K562 (cell line): ENCODE results near the gene IRF3. TPM values are rescaled to one million over a fixed set of nuclear protein-coding genes. Genes with fewer than 3 reads are reported as not detected.
A peak's percentile ranks its signal among the peaks of the same experiment; 100 is the strongest.

Experiments used
- CBX2 ChIP-seq: fragments of 200-600 bp; sonication (generic); IDR thresholded peaks from one replicate; pipeline ENCODE4 v1.6.1; 2012; ENCODE audit warnings: mild to moderate bottlenecking, low read length, inconsistent platforms; ENCODE audit not compliant: insufficient read depth, poor library complexity, severe bottlenecking
- EP400 ChIP-seq: fragments of 450-650 bp; IDR thresholded peaks from 2 replicates; pipeline ENCODE4 v1.6.1; 2017; ENCODE audit warnings: antibody characterized with exemption, mild to moderate bottlenecking, moderate library complexity
- FOXK1 ChIP-seq: sonication (generic); formaldehyde crosslinking; IDR thresholded peaks from 2 replicates; pipeline ENCODE4 v1.8.0; 2022; ENCODE audit warnings: missing genetic modification reagents, mild to moderate bottlenecking, borderline replicate concordance
- FUS ChIP-seq: fragments of 200-400 bp; formaldehyde crosslinking; optimal IDR thresholded peaks from 2 replicates; pipeline ENCODE3; 2017; ENCODE audit warnings: low read depth, low read length
- MAZ ChIP-seq, 2 experiments: fragments of 450-650 bp in 1 of 2; sonication (generic) in 1 of 2; formaldehyde crosslinking; IDR thresholded peaks in 1 of 2; conservative IDR thresholded peaks in 1 of 2; 2 replicates each; pipeline versions ENCODE4 v1.4.0 to v1.5.0; 2020; ENCODE audit warnings: mild to moderate bottlenecking in 1 of 2, missing genetic modification reagents in 1 of 2
- MEIS2 ChIP-seq: fragments of 450-650 bp; IDR thresholded peaks from 2 replicates; pipeline ENCODE4 v1.6.1; 2014; ENCODE audit warnings: mild to moderate bottlenecking; ENCODE audit not compliant: partially characterized antibody
- NCOA1 ChIP-seq: fragments of 450-650 bp; IDR thresholded peaks from 2 replicates; pipeline ENCODE4 v1.6.1; 2016; ENCODE audit warnings: low read depth
- PHF21A ChIP-seq: fragments of 450-650 bp; IDR thresholded peaks from 2 replicates; pipeline ENCODE4 v1.6.1; 2017; ENCODE audit warnings: low read depth, borderline replicate concordance
- PRPF4 ChIP-seq: fragments of 200-400 bp; formaldehyde crosslinking; IDR thresholded peaks from one replicate; pipeline ENCODE4 v1.6.1; 2017; ENCODE audit warnings: low read length, low read depth, mild to moderate bottlenecking; ENCODE audit not compliant: insufficient read depth, poor library complexity, severe bottlenecking
- PTTG1 ChIP-seq: fragments of 450-650 bp; IDR thresholded peaks from 2 replicates; pipeline ENCODE4 v1.6.1; 2016; ENCODE audit warnings: low read depth, mild to moderate bottlenecking, missing genetic modification characterization, missing compliant biosample characterization
- RFX1 ChIP-seq: fragments of 450-650 bp; IDR thresholded peaks from 2 replicates; pipeline ENCODE4 v1.6.1; 2016; ENCODE audit warnings: mild to moderate bottlenecking, moderate library complexity
- SMARCB1 ChIP-seq: IDR thresholded peaks from 2 replicates; pipeline ENCODE4 v1.6.1; 2011; ENCODE audit warnings: improper control_type of control experiment, low read depth; ENCODE audit not compliant: insufficient read length
- SOX6 ChIP-seq: fragments of 450-650 bp; IDR thresholded peaks from 2 replicates; pipeline ENCODE4 v1.6.1; 2014; ENCODE audit warnings: mild to moderate bottlenecking
- TAF1 ChIP-seq: IDR thresholded peaks from 2 replicates; pipeline ENCODE4 v1.6.1; 2011; ENCODE audit warnings: mild to moderate bottlenecking, low read length, moderate library complexity; ENCODE audit not compliant: insufficient read depth, control insufficient read depth, severe bottlenecking; ENCODE audit errors: extremely low read depth
- TCF7 ChIP-seq: sonication (generic); IDR thresholded peaks from 2 replicates; pipeline ENCODE4 v1.6.1; 2016; ENCODE audit warnings: antibody characterized with exemption, borderline replicate concordance
- ZBTB7A ChIP-seq: IDR thresholded peaks from 2 replicates; pipeline ENCODE4 v1.6.1; 2011; ENCODE audit warnings: low read depth, mild to moderate bottlenecking, low read length, moderate library complexity, borderline replicate concordance; ENCODE audit not compliant: control insufficient read depth
- ZNF445 ChIP-seq: fragments of 250-450 bp; sonication (Bioruptor Pico); IDR thresholded peaks from 2 replicates; pipeline ENCODE4 v1.4.0; 2020; ENCODE audit warnings: low read depth, mild to moderate bottlenecking, moderate library complexity
- ZNF780A ChIP-seq: fragments of 250-450 bp; sonication (Bioruptor Pico); IDR thresholded peaks from 2 replicates; pipeline ENCODE4 v1.5.0; 2021; ENCODE audit warnings: mild to moderate bottlenecking
- polyA plus RNA-seq, 8 experiments: library from polyadenylated mRNA; depleted of rRNA in 4 of 8; stranded (reverse) in 5 of 8; unstranded in 3 of 8; fragments of >200 nt; fragmentation: Nextera tagmentation in 2 of 8; fragmentation: Illumina TruSeq in 1 of 8; extraction: Ambion mirVana in 2 of 8; extraction: Trizol in 1 of 8; gene quantifications; 2 replicates each; pipeline versions ENCODE4 v1.2.1 to v1.2.3, GENCODE V29; 2011 to 2014; ENCODE audit warnings: inconsistent platforms in 1 of 8, missing spikeins in 1 of 8
- total RNA-seq, 7 experiments: library from RNA; depleted of rRNA in 6 of 7; stranded (reverse); fragments of >200 nt in 6 of 7; fragmentation: Illumina TruSeq in 2 of 7; extraction: Trizol in 2 of 7; gene quantifications; 2 replicates each; pipeline versions ENCODE4 v1.2.1 to v1.2.3, GENCODE V29; 2011 to 2021; ENCODE audit warnings: low replicate concordance in 1 of 7
- TF ChIP-seq, protein P1 (sequence below): fragments of 250-450 bp; sonication (Bioruptor Pico); IDR thresholded peaks from 2 replicates; pipeline ENCODE4 v1.8.0; 2021; ENCODE audit warnings: mild to moderate bottlenecking, moderate library complexity
- TF ChIP-seq, protein P2 (sequence below): sonication (generic); formaldehyde crosslinking; IDR thresholded peaks from 2 replicates; pipeline ENCODE4 v1.8.0; 2022; ENCODE audit warnings: mild to moderate bottlenecking, missing genetic modification reagents, borderline replicate concordance
- TF ChIP-seq, protein P3 (sequence below): fragments of 450-650 bp; IDR thresholded peaks from 2 replicates; pipeline ENCODE4 v1.7.1; 2018; ENCODE audit warnings: mild to moderate bottlenecking, low read depth; ENCODE audit not compliant: partially characterized antibody

The IRF3 gene
- total and polyA plus RNA-seq, 9 of the 15 experiments (the other 6 are each of a cell fraction or from before 2014, with no cell fraction given): 7.5 to 145 (median 65.4) TPM

DNA sequence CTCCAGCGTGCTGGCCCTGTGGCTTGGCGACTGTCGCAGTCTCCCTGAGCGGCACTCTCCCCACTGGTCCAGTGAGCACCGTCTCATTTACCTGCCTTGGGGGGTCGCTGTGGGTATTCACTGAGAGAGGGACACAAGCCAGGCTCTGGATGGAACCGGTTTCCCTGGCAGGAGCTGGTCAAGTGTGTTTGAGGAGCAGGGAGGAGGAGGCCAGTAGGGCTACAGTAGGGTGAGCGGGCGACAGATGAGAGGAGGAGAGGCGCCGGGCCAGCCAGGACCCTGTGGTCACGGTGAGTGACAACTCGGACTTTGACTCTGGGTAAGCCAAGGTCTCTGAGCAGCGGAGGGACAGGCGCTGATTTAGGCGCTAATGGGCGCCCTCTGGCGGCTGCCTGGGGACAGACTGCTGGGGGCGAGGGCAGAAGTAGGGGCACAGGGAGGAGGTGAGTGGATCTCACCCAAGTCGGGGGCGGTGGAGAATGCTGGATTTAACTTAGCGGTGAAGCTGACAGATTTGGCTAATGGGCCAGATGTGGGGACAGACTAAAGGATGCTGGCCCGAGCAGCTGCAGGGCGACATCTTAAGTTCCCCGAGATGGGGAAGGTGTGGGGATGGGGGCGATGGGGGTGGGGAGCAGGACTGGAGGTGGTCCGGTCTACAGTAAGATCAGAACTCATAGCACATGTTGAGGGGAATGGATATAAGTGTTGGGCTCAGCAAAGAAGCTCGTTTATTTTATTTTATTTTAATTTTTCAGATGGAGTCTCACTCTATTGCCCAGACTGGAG, 6.7 kb upstream of the IRF3 start (continued):
- TF ChIP-seq PTTG1 (tag) (no peak), SMARCB1 (no peak), PHF21A (peak; percentile 82; the same call in 1 of the 2 replicates), MEIS2 (peak; percentile 80), RFX1 (no peak), NCOA1 (no peak), CBX2 (no peak), SOX6 (peak; percentile 33; the same call in 1 of the 2 replicates), FUS (no peak), ZNF445 (no peak), ZNF780A (CRISPR knock-in tag) (no peak), EP400 (peak; percentile 59; the same call in 1 of the 2 replicates), TCF7 (no peak), TAF1 (no peak), ZBTB7A (peak; percentile 75), FOXK1 (CRISPR knock-in tag) (no peak), MAZ (CRISPR knock-in tag; conservative IDR thresholded peaks at IDR 0.05 in 1 of 2, IDR thresholded peaks at IDR 0.05 in 1 of 2) (peak; percentile 63 to 87), PRPF4 (no peak)
- TF ChIP-seq, protein P1, sequence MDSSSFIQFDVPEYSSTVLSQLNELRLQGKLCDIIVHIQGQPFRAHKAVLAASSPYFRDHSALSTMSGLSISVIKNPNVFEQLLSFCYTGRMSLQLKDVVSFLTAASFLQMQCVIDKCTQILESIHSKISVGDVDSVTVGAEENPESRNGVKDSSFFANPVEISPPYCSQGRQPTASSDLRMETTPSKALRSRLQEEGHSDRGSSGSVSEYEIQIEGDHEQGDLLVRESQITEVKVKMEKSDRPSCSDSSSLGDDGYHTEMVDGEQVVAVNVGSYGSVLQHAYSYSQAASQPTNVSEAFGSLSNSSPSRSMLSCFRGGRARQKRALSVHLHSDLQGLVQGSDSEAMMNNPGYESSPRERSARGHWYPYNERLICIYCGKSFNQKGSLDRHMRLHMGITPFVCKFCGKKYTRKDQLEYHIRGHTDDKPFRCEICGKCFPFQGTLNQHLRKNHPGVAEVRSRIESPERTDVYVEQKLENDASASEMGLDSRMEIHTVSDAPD (CRISPR knock-in tag): no peak
- TF ChIP-seq, protein P2, sequence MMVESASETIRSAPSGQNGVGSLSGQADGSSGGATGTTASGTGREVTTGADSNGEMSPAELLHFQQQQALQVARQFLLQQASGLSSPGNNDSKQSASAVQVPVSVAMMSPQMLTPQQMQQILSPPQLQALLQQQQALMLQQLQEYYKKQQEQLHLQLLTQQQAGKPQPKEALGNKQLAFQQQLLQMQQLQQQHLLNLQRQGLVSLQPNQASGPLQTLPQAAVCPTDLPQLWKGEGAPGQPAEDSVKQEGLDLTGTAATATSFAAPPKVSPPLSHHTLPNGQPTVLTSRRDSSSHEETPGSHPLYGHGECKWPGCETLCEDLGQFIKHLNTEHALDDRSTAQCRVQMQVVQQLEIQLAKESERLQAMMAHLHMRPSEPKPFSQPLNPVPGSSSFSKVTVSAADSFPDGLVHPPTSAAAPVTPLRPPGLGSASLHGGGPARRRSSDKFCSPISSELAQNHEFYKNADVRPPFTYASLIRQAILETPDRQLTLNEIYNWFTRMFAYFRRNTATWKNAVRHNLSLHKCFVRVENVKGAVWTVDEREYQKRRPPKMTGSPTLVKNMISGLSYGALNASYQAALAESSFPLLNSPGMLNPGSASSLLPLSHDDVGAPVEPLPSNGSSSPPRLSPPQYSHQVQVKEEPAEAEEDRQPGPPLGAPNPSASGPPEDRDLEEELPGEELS: no peak
- TF ChIP-seq, protein P3, sequence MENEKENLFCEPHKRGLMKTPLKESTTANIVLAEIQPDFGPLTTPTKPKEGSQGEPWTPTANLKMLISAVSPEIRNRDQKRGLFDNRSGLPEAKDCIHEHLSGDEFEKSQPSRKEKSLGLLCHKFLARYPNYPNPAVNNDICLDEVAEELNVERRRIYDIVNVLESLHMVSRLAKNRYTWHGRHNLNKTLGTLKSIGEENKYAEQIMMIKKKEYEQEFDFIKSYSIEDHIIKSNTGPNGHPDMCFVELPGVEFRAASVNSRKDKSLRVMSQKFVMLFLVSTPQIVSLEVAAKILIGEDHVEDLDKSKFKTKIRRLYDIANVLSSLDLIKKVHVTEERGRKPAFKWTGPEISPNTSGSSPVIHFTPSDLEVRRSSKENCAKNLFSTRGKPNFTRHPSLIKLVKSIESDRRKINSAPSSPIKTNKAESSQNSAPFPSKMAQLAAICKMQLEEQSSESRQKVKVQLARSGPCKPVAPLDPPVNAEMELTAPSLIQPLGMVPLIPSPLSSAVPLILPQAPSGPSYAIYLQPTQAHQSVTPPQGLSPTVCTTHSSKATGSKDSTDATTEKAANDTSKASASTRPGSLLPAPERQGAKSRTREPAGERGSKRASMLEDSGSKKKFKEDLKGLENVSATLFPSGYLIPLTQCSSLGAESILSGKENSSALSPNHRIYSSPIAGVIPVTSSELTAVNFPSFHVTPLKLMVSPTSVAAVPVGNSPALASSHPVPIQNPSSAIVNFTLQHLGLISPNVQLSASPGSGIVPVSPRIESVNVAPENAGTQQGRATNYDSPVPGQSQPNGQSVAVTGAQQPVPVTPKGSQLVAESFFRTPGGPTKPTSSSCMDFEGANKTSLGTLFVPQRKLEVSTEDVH: peak; percentile 67
